Activated CD4-positive, alpha-beta memory T cell treated with anti-CD3 and anti-CD28 coated beads, Interleukin-2, amount 10 ng/mL, durations not matched to agents 7 days and 5 days (primary cell): ENCODE data around the gene COQ5. TPM values are rescaled to one million over a fixed set of nuclear protein-coding genes. Genes with fewer than 3 reads are reported as not detected.

ENCODE experiments used
- CTCF ChIA-PET: fragments of 350-600 bp; sonication (Branson Sonifier 250); formaldehyde crosslinking; loops from one replicate; lab custom pipeline; 2021; ENCODE audit warnings: antibody characterized with exemption, inconsistent platforms; lab: Charles Lee
- POLR2A ChIA-PET: fragments of 350-600 bp; sonication (Branson Sonifier 250); formaldehyde crosslinking; loops from one replicate; lab custom pipeline; 2021; ENCODE audit warnings: antibody characterized with exemption; lab: Charles Lee
- DNase-seq: peaks from one replicate; pipeline ENCODE4 v3.0.0-alpha.2; 2020
- H3K27ac Mint-ChIP-seq: one replicate; pipeline ENCODE4 v1.8.0; 2021; ENCODE audit warnings: mild to moderate bottlenecking, mixed read lengths
- H3K27me3 Mint-ChIP-seq: one replicate; pipeline ENCODE4 v1.8.0; 2021; ENCODE audit warnings: mixed read lengths
- H3K36me3 Mint-ChIP-seq: one replicate; pipeline ENCODE4 v1.8.0; 2021; ENCODE audit warnings: low read depth, mixed read lengths
- H3K4me1 Mint-ChIP-seq: one replicate; pipeline ENCODE4 v1.8.0; 2021; ENCODE audit warnings: mixed read lengths
- H3K4me3 Mint-ChIP-seq: one replicate; pipeline ENCODE4 v1.8.0; 2021; ENCODE audit warnings: mild to moderate bottlenecking, mixed read lengths
- H3K9me3 Mint-ChIP-seq: one replicate; pipeline ENCODE4 v1.8.0; 2021; ENCODE audit warnings: mixed read lengths
- total RNA-seq, 2 experiments: library from RNA; stranded (reverse); gene quantifications; one replicate each; pipeline ENCODE4 v1.2.3, GENCODE V29; 2021

The COQ5 gene
- total RNA-seq, 2 experiments from 2014 or later = 30.3 to 30.8 TPM

- H3K36me3 Mint-ChIP-seq = no peaks in the 10 kb centered on the region
- POLR2A ChIA-PET = interaction anchor here (0.6 to 1.7 kb wide), 4 partner anchors 18 to 53 kb away, joined by 3 to 6 read pairs (median 4); partner anchors contain the start of gene DYNLL1
Observed at GRCh38 chr12:120474616-120474960, 54.4 kb downstream of the COQ5 start.

GRCh38 chr12:120473807-120474615 is 54.9 kb downstream of the COQ5 start:
- ChIA-PET POLR2A (interaction anchor here (0.6 to 1.1 kb wide), 3 partner anchors 17 to 54 kb away, joined by 3 to 4 read pairs (median 4); no protein-coding TSS in a partner anchor), CTCF (interaction anchor here (0.6 to 1.7 kb wide), 3 partner anchors 10 to 551 kb away, joined by 3 to 7 read pairs (median 5); no protein-coding TSS in a partner anchor)
- H3K4me1 Mint-ChIP-seq = peaks cover 20% of the 10 kb centered on the region
- no peak for DNase-seq
- H3K9me3 Mint-ChIP-seq = no peaks in the 10 kb centered on the region
- H3K27ac Mint-ChIP-seq = no peak overlapping the region
- H3K4me3 Mint-ChIP-seq = no peak overlapping the region
- no peaks in the 10 kb centered on the region for H3K36me3 Mint-ChIP-seq
- peaks cover 2% of the 10 kb centered on the region for H3K27me3 Mint-ChIP-seq

More at GRCh38 chr12:120474616-120474960, 54.4 kb downstream of the COQ5 start:
- CTCF ChIA-PET = interaction anchor here (1.3 to 1.4 kb wide), 2 partner anchors 11 to 60 kb away, joined by 3 to 5 read pairs; a partner anchor contains a TSS
- Mint-ChIP-seq H3K4me3 (no peak overlapping the region), H3K27me3 (peaks cover 2% of the 10 kb centered on the region), H3K4me1 (peaks cover 22% of the 10 kb centered on the region), H3K27ac (no peak overlapping the region), H3K9me3 (no peaks in the 10 kb centered on the region)
- no peak for DNase-seq

GRCh38 chr12:120472521-120472920 is 56.4 kb downstream of the COQ5 start:
- H3K27me3 Mint-ChIP-seq = peaks cover 2% of the 10 kb centered on the region
- H3K4me1 Mint-ChIP-seq = peaks cover 28% of the 10 kb centered on the region
- ChIA-PET POLR2A (interaction anchor here (1.5 to 1.8 kb wide), 2 partner anchors 24 to 180 kb away, joined by 8 to 9 read pairs; partner anchors contain the start of genes DYNLL1, RNU4-1 and RNU4-2), CTCF (interaction anchor here (1.7 kb wide), 1 partner anchor 24 kb away, joined by 7 read pairs; no protein-coding TSS in a partner anchor)
- H3K36me3 Mint-ChIP-seq = peaks cover 9% of the 10 kb centered on the region
- no peak overlapping the region for H3K4me3 Mint-ChIP-seq
- no peaks in the 10 kb centered on the region for H3K9me3 Mint-ChIP-seq
- DNase-seq = no peak
- H3K27ac Mint-ChIP-seq = no peak overlapping the region

GRCh38 chr12:120470150-120470784 is 58.7 kb downstream of the COQ5 start:
- CTCF ChIA-PET = interaction anchor here (0.6 to 3.6 kb wide), 18 partner anchors 11 to 269 kb away, joined by 3 to 33 read pairs (median 8); partner anchors contain the start of genes COX6A1, DYNLL1, POP5 and RPLP0

GRCh38 chr12:120469450-120470149 is 59.4 kb downstream of the COQ5 start, which contains the start of gene SRSF9:
TSS of gene SRSF9 (minus strand) at chr12:120469748. CDS start at chr12:120469609, 139 bp downstream.
- Mint-ChIP-seq H3K36me3 (peaks cover 29% of the 10 kb centered on the region), H3K27ac (peak within 1 kb of the TSS; percentile 84), H3K27me3 (peaks cover 2% of the 10 kb centered on the region), H3K4me3 (peak within 1 kb of the TSS; percentile 93), H3K4me1 (peaks cover 47% of the 10 kb centered on the region), H3K9me3 (no peaks in the 10 kb centered on the region)
- CTCF ChIA-PET = interaction anchor here (0.6 to 3.6 kb wide), 24 partner anchors 12 to 269 kb away, joined by 3 to 33 read pairs (median 7); partner anchors contain the start of genes COX6A1, DYNLL1, POP5 and RPLP0
- peak; percentile 97 for DNase-seq
- POLR2A ChIA-PET = interaction anchor here (0.6 to 4.6 kb wide), 25 partner anchors 10 to 269 kb away, joined by 3 to 31 read pairs (median 6); partner anchors contain the start of genes COQ5, COX6A1, DYNLL1 and GATC

More at GRCh38 chr12:120470150-120470784, 58.7 kb downstream of the COQ5 start:
- peaks cover 2% of the 10 kb centered on the region for H3K27me3 Mint-ChIP-seq
- no peak for DNase-seq
- H3K4me1 Mint-ChIP-seq = peaks cover 48% of the 10 kb centered on the region
- POLR2A ChIA-PET = interaction anchor here (0.6 to 4.6 kb wide), 12 partner anchors 9 to 178 kb away, joined by 3 to 31 read pairs (median 9); partner anchors contain the start of genes COX6A1, DYNLL1, POP5 and RNU4-1
- H3K4me3 Mint-ChIP-seq = peak overlapping the region; percentile 93
- H3K27ac Mint-ChIP-seq = peak overlapping the region; percentile 71
- no peaks in the 10 kb centered on the region for H3K9me3 Mint-ChIP-seq
- peaks cover 22% of the 10 kb centered on the region for H3K36me3 Mint-ChIP-seq

GRCh38 chr12:120468821-120469449 is 60.0 kb downstream of the COQ5 start:
- H3K4me3 Mint-ChIP-seq = peak overlapping the region; percentile 93
- no peak for DNase-seq
- peak overlapping the region; percentile 84 for H3K27ac Mint-ChIP-seq
- CTCF ChIA-PET = interaction anchor here (0.8 to 3.6 kb wide), 21 partner anchors 11 to 268 kb away, joined by 3 to 33 read pairs (median 7); partner anchors contain the start of genes COX6A1, DYNLL1, POP5 and RPLP0
- H3K4me1 Mint-ChIP-seq = peaks cover 45% of the 10 kb centered on the region
- POLR2A ChIA-PET = interaction anchor here (0.7 to 4.6 kb wide), 25 partner anchors 10 to 238 kb away, joined by 3 to 31 read pairs (median 6); partner anchors contain the start of genes COQ5, COX6A1, DYNLL1 and GATC
- H3K27me3 Mint-ChIP-seq = peaks cover 2% of the 10 kb centered on the region
- H3K9me3 Mint-ChIP-seq = no peaks in the 10 kb centered on the region
- H3K36me3 Mint-ChIP-seq = peaks cover 35% of the 10 kb centered on the region

GRCh38 chr12:120468325-120468820 is 60.6 kb downstream of the COQ5 start:
- Mint-ChIP-seq H3K27ac (peak overlapping the region; percentile 84), H3K27me3 (no peaks in the 10 kb centered on the region), H3K4me1 (peaks cover 45% of the 10 kb centered on the region), H3K9me3 (no peaks in the 10 kb centered on the region), H3K4me3 (peak overlapping the region; percentile 93), H3K36me3 (peaks cover 41% of the 10 kb centered on the region)
- ChIA-PET POLR2A (interaction anchor here (0.7 to 4.6 kb wide), 21 partner anchors 9 to 237 kb away, joined by 3 to 31 read pairs (median 8); partner anchors contain the start of genes COQ5, COX6A1, DYNLL1 and GATC), CTCF (interaction anchor here (0.8 to 3.6 kb wide), 14 partner anchors 11 to 166 kb away, joined by 3 to 33 read pairs (median 7); partner anchors contain the start of genes COX6A1, POP5 and SIRT4)
- peak; percentile 30 for DNase-seq

GRCh38 chr12:120467439-120467838 is 61.5 kb downstream of the COQ5 start:
- H3K4me3 Mint-ChIP-seq = peak overlapping the region; percentile 93
- DNase-seq = no peak
- no peaks in the 10 kb centered on the region for H3K27me3 Mint-ChIP-seq
- H3K9me3 Mint-ChIP-seq = no peaks in the 10 kb centered on the region
- no peak overlapping the region for H3K27ac Mint-ChIP-seq
- peaks cover 48% of the 10 kb centered on the region for H3K36me3 Mint-ChIP-seq
- H3K4me1 Mint-ChIP-seq = peaks cover 42% of the 10 kb centered on the region
- ChIA-PET POLR2A (interaction anchor here (0.7 to 4.6 kb wide), 7 partner anchors 28 to 176 kb away, joined by 3 to 31 read pairs (median 11); partner anchors contain the start of genes COX6A1, DYNLL1, POP5 and RNU4-1), CTCF (interaction anchor here (0.6 to 3.6 kb wide), 11 partner anchors 9 to 170 kb away, joined by 3 to 21 read pairs (median 6); partner anchors contain the start of genes COX6A1 and POP5)

- Mint-ChIP-seq H3K27ac (no peak overlapping the region), H3K4me3 (peak overlapping the region; percentile 15), H3K4me1 (peaks cover 40% of the 10 kb centered on the region), H3K36me3 (peaks cover 55% of the 10 kb centered on the region), H3K27me3 (no peaks in the 10 kb centered on the region), H3K9me3 (no peaks in the 10 kb centered on the region)
- ChIA-PET POLR2A (interaction anchor here (0.9 to 4.6 kb wide), 6 partner anchors 10 to 438 kb away, joined by 3 to 27 read pairs (median 7); partner anchors contain the start of genes DYNLL1, POP5 and SPPL3), CTCF (interaction anchor here (0.6 to 3.6 kb wide), 14 partner anchors 8 to 626 kb away, joined by 3 to 21 read pairs (median 4); partner anchors contain the start of genes POP5 and SIRT4)
- peak; percentile 58 for DNase-seq
Observed at GRCh38 chr12:120466560-120467315, 62.2 kb downstream of the COQ5 start.

GRCh38 chr12:120465756-120466155 is 63.2 kb downstream of the COQ5 start:
- Mint-ChIP-seq H3K27ac (no peak overlapping the region), H3K9me3 (no peaks in the 10 kb centered on the region), H3K27me3 (no peaks in the 10 kb centered on the region), H3K4me1 (peaks cover 35% of the 10 kb centered on the region), H3K36me3 (peaks cover 58% of the 10 kb centered on the region), H3K4me3 (no peak overlapping the region)
- POLR2A ChIA-PET = interaction anchor here (1.1 to 4.6 kb wide), 3 partner anchors 9 to 30 kb away, joined by 3 to 27 read pairs (median 9); partner anchors contain the start of gene DYNLL1
- DNase-seq = no peak
- CTCF ChIA-PET = interaction anchor here (1.3 to 2.1 kb wide), 5 partner anchors 9 to 152 kb away, joined by 3 to 21 read pairs (median 9); no protein-coding TSS in a partner anchor
